ENCODE results near the gene ZNF775.

- TF ChIP-seq ZFP30 (CRISPR knock-in tag; IDR thresholded peaks at IDR 0.05): no peak
- no peak for TF ChIP-seq ZFP3 (CRISPR knock-in tag; IDR thresholded peaks at IDR 0.05)
- TF ChIP-seq TOX (CRISPR knock-in tag; IDR thresholded peaks at IDR 0.05; ENCODE audit: borderline replicate concordance): no peak
- no peak for TF ChIP-seq PATZ1 (CRISPR knock-in tag; IDR thresholded peaks at IDR 0.05; ENCODE audit: borderline replicate concordance)
These were observed 50.6 kb downstream of the ZNF775 start for GRCh38 chr7:150429699-150430098.
